Activated CD4-positive, CD25-positive, alpha-beta regulatory T cell (primary cell): ENCODE results near the gene KLC1.

Source experiments
- DNase-seq, 4 experiments: peaks; one replicate each; lab custom pipeline; 2025; lab: John Stamatoyannopoulos, UW

Gene KLC1

DNA sequence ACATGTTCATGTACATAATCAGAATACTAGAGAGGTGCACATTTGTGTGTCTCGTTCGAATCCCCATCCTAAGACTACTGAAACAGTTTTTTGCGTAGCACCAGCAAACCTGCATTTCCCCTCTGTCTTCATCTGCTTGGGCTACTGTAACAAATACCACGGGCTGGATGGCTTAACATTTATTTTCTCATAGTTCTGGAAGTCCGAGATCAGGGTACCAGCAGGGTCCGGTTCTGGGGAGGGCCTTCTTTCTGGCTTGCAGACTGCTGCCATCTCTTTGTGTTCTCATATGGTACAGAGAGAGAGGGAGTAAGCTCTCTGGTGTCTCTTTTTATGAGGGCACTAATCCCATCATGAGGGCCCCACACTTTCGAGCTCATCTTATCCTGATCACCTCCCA, 30.6 kb downstream of the KLC1 start:
- no peak for DNase-seq

DNA sequence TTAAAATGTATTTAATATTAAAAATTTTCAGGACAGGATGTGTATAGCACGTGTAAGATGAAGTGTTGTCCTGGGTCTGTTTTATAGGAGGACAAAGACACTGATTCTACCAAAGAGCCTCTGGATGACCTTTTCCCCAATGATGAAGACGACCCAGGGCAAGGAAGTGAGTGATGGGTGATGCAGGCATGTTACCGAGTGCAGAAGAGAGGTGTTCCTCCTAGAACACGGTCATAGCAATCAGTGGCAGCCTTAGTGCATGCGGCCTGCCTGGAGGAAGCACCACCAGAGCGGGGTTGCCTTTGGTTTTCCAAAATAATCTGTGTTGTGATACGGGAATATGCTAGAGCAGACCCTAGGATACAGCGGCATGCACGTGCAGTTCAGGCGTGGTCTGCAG, 33.0 kb downstream of the KLC1 start:
- no peak for DNase-seq

DNA sequence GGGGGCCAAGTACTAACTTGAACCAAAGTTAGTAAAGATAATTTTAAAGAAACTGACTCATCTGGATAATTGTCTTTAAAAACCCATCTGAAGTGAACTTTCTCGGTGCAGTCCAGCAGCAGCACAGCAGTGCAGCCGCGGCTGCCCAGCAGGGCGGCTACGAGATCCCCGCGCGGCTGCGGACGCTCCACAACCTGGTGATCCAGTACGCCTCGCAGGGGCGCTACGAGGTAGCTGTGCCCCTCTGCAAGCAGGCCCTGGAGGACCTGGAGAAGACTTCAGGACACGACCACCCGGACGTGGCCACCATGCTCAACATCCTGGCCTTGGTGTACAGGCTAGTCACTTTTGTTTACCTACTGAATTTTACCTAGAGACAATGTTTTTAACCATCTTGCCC, 33.6 kb downstream of the KLC1 start:
- DNase-seq, result no peak

DNA sequence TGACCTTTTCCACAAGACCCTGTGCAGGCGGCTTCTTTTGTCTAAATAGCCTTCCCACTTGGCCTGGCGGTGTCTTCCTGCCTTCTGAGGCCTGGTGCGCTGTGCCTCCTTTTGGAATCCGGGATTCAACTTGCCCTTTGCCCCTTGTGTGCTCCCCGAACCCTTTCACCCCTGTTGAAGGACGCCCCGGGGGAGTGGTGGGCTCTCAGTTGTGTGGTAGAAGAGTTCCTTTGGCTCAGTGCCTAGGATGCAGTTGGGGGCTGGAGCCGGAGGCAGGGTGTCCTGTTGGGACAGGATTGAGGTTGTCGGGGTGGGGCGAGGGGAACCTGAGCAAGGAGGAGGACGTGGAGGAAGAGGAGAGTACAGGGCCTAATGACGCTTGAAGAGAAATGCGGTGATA, 34.5 kb downstream of the KLC1 start:
- DNase-seq, result no peak

DNA sequence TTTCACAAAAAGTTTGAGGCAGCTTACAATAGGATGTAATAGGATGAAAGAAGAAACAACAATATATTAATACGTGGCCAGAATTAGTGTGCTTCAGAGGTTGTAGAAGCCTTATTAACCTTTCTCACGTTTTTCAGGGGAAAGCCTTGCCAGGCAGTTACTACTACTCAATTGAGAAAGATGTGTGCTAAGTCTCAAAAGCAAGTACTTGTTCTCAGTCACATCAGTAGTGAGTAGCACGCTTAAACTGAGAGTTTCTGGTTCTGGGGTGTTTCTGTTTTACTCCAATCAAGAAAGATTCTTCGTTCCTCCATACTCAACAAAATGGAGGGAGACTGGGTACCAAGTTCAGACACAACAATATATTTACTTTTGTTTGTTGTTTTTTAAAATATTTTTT, 38.7 kb downstream of the KLC1 start:
- no peak for DNase-seq

DNA sequence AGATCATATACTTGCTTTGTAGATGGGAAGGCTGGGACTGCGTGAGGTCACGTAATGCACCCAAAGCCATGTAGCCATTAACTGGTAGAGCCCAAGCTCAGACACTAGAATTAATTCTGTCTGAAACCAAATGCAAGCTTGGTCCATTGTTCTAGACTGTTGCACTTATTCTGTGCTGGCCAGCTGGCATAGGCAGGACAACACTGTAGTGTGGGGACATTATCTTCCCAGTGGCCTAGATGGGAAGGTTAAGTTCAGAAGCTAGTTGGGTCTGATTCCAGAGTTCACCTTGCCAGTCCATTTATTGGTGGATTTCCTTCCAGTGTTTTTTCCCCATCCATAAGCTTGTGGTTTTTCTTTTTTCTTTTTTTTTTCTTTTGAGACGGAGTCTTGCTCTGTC, 39.1 kb downstream of the KLC1 start:
- DNase-seq, result no peak

DNA sequence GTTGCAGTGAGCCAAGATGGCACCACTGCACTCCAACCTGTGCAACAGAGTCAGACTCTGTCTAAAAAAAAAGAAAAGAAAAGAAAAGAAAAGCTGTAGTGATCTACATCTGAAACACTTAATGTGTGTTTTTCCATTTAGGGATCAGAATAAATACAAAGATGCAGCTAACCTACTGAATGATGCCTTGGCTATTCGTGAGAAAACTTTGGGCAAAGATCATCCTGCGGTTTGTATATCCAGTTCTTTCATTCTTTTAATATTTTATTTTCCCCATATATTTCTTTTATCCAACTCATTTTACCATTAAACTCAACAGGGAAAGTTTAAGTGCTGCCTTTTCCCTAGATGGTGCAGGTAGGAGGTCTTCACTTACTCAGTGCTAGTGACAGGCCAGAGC, 40.4 kb downstream of the KLC1 start:
- no peak for DNase-seq

DNA sequence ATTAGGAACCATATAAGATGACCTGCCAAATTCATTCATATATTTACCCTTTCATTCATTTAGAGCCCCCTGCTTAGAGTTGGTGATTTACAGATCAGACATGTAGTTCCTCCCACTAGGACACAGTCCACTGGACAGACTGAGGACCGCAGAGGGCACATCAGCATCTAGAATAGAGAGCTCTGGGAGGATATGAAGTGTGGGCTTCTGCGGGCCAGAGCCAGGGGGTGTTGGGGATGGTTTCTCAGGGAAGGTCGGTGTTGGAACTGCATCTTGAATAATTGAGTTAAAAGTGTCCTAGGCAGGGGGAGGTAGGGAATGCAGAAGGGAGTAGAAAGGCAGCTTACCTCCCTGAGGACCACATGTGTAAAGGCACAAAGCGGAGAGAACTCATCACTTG, 42.9 kb downstream of the KLC1 start:
- no peak for DNase-seq

DNA sequence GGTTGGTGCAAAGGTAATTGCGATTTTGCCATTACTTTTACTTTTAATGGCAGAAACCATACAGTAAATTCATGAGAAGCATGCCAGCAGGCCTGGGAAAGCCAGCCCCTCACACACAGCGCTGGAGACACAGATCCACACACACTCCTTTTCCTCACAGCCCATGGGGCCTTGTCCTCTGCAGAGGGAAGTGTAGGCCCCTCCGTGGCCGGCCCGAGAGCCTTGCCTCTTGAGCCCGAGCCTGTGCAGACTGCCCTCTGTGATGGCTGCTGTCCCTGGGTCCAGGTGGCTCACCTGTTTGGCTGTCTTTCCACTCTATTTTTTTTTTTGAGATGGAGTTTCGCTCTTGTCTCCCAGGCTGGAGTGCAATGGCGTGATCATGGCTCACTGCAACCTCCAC, 46.9 kb downstream of the KLC1 start:
- DNase-seq, result no peak

DNA sequence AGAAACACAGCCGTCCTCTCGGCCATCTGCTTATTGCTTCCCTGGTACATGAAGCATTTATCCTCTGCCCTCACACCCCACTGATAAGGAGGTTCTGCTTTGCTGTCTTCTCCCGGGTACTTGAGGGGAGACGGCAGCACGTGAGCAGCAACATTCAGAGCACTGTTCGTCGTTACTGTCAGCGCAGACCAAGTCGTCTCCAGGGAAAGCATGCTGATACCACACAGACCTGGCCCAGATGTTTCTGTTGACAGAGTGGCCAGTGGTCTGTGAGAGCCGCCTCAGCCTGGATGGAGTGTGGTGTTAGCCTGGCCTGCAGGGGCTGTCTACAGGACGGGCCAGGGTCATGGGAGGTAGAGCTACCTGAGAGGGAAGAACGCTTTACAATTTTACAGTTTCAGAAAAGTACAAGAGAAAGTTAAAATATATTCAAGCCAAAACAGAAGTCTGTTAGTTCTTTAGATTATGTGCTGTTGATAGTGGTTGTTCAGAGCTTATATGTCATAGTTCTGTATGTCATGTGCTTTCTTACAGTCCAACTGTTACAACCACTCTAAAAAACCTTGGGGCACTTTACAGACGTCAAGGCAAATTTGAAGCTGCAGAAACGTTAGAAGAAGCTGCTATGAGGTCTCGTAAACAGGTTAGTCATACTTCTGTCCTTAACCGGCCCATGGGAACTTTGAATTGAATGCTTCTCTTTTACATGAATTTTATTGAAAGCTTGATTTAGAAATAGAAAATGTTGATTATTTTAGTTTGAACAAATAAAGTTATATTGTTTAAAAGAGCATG, 48.1 kb downstream of the KLC1 start:
- DNase-seq, result no peak

DNA sequence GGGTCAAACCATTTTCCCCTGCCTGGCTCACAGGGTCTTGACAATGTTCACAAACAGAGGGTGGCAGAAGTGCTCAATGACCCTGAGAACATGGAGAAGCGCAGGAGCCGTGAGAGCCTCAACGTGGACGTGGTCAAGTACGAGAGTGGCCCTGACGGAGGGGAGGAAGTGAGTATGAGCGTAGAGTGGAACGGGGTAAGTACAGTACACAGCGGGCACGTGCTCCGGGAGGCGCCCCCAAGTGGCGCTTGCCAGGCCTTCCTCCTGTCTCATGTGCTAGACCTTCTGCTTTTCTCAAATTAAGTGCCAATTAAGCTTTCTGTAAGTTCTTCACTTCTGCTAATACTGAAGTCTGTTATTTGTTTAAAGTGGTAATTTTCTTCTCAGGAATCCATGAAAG, 50.3 kb downstream of the KLC1 start:
- DNase-seq, result peak in 1 of 4 experiments; percentile 7

DNA sequence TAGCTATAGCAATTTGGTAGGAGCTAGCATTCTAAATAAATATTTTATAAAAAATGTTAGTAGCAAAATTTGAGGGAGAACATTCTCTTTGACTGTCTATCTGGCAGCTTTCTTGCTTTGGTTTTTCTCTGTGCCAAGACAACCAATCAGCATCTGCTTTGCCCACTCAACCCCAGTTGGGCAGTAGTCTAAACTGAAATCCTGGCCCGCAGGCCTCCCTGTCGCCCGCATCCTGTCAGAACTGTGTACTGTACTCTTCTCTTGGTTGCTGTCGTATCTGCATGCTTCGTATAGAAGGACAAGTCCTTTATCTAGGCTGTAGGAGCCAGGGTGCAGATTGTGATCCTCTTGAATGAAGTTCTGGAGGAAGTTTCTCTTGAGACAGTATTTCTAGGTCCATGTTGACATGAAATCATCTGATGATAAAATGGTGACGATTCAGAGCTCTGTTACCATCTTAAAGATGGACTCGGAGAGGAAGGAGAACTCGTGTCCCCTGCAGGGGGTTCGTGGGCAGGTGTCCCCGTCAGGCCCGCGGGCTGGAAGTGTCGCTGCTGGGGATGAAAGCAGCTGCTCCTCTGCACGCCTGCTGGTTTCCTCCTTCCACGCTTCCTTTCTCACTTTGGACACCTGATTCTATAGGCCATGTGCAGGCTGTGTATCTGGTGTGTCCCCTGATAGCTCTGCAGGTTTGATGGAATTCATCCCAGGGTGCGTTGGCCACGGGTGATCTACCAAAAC, 51.6 kb downstream of the KLC1 start:
- no peak for DNase-seq

DNA sequence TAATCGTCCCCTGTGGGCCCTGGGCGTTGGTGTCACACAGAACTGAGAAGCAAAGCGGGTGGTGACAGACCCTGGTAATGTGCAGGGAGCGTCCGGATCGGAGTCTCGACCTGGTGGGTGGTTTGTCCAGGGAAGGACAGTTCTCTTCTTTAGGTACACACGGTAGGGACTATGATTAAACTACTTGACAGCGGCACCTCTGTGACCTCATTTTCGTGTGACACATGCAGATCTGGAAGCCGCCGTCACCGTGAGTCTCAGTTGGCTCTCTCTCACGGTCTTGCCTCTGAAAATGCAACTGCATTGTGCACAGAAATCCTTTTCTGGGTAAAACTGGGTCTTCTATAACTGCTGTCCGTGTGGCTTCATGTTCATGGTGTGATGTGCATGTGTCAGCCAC, 54.1 kb downstream of the KLC1 start:
- DNase-seq, result no peak

DNA sequence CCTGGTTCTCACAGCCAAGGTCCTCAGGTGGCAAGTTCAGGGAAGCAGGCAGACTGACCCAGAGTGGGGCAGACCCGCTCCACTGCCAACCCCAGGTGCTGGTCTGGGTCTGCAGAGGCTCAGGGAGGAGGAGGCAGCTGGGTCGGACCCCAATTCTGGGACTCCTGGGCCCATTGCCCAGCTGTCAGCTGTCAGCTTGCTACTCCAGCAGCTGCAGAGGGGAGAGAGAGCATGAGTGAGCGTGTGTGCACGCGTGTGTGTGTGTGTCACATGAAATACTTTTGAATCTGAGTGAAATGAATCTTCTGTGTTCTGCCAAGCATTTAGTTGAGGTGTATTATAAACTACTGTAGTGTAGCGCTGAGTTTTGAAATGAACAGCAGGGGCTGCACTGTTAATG, 55.5 kb downstream of the KLC1 start:
- DNase-seq, result no peak

DNA sequence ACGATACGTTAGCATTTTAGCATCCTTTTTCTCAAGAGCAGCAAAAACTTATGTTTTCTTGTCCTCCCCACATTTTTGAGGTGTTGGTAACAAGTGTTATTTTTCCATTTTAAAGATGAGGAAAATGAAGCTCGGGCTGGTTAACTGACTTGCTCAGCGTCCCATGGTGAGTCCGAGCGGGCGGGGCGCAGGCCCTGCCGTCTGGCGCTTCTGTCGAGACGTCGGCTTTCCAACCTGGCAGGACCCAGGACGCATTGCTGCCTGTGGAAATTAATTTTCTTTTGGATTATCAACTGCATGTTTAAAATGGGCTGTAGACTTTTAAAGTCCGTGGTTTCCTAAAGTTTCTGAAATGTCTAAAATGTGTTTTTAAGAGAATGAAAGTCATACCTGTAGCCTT, 55.9 kb downstream of the KLC1 start:
- DNase-seq, result no peak

DNA sequence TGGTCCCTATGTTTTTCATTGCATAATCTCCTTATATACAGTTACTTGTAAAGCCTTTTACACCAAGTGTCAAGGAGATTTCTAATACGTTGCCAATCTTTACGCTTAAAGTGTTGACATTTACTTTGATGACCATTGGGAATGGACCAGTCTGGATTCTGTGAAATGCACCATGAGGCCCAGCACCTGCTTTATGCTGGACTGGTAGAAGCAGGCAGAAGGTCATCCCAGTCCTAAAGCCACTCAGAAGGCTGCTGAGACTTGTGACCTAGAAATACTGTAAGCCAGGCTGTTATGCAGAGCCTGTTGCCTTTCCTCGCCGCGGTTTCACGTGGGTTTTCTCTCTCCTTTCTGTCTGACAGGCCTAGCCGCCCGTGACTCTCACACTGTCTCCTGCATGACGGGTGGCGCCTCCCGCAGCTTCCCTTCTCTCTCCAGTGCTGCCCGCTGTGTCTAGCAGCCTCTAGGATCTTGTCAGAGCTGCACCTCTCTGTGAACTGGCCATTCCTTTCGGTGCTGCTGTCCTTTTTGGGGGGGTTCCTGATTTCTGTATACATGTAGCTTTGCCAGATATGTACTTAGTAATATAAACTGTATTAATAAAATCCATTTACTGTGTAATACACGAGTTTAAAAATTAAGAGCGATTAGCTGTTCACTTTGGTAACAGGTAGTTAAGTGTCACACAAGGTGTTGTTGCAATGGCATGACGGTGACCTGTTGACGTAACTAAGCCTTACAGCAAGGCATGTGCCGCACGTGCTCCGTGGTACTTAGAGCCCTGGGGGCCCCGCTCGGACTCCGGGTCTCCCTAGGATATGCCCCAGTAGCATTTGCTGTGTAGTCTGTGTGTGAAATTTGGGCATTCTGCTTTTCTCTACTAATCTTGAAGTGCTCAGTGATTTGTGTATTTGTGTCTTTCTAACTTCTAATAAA, 56.5 kb downstream of the KLC1 start:
- no peak for DNase-seq

DNA sequence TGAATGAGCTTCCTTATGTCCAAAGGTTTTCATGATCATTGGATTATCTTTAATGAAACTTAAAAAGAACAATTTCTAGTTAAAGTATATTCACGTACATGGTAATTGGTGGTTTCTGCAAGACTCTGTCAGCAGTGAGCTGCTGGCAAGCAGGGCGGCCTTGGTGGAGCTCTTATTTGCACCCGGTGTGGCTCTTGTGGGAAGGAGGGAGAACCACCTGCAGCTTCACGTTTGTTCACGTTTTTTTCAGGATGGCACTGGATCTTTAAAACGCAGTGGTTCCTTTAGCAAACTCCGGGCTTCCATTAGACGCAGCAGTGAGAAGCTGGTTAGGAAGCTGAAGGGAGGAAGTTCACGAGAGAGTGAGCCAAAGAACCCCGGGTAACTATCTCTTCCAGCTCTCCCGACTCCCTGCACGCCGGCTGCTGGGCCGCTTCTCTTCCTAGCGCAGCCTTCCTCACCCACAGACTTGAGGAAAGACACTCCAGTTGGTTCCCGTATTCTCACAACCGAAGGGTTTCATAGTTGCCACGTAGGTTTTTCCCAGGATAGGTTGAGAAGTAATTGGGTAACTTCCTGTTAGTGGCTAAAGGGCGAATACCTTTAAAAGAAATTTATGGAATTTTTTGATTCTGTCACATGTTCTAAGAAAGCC, 57.9 kb downstream of the KLC1 start:
- DNase-seq, result no peak

DNA sequence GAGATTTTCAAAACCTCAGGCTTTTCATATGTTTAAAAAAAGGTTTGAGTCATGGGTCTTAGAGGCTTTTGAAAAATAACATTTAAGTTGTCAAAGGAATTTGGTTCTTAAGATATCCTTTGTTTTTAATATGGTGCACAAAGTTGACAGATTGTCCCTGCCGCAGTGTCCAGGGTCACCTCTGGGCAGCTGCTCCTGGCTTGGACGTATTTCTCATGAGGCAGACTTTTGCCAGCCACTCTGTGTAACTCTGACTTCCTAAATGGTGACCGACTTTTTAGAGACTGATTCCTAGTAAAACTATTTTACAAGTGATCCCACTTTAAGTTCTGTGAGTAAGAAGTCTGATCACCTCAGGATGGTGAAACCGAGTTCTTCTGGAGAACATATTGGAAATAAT, 58.7 kb downstream of the KLC1 start:
- DNase-seq, result no peak

DNA sequence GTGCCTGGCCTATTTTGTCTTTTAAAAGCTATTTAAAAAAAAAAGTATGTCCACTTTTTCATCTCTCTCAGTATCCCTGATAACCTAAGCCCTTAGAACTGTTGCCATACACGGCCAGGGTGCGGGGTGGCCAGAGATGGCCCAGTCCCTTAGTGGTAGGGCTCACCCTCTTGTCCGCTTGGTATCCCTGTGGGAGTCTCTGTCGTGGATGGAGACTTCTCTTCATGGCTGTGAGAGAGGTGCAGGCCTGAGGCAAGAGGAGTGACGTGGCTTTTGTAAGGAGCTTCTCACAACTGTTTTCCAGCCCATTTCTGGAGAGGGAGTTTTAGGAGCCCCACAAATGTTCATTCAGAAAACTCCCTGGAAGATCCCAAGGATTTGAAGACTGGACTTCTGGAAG, 59.4 kb downstream of the KLC1 start:
- DNase-seq, result no peak

DNA sequence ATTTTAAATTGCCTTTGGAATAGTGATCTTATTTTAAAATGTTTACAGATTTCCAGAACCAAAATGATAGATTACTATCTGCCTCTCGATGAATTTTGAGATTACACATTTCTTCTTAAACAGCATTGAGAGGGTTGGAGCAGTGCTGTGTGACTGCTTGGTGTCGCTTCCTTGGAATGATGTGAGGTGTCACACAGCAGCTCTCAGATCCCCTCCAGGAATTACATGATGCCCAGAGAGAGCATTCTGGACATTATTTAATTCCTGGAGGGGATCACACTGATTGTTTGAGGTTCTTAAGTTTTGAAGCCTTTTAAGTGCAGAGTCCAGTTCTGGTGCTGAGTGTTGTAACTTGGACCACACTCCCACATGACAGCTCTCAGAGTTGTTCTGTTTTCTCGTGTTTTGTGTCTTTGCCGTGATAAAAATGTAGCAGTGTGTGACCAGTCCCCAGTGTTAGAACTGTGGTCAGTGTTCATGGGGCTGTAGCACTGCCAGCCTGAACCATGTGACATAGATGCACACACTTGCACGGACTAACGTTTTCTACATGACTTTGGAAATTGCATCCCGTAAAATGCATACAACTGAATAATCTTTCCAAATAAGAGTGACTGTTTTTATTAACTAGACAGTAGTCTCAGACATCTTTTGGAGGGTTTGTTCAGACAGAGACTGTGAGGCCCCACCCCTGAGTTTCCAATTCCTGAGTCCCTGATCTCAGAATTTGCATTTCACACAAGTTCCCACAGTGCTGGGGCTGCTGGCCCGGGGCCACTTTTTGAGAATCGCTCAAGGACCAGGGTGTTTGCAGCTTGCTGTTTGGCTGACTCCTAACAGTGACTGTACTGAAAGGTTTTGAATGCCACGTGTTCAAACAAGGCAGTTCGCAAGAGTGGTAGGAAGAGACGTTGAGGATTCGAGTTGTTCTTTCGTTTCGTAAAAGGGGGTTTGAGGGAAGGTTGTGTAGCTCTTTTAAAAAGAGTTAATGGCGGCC, 60.2 kb downstream of the KLC1 start:
- no peak for DNase-seq

DNA sequence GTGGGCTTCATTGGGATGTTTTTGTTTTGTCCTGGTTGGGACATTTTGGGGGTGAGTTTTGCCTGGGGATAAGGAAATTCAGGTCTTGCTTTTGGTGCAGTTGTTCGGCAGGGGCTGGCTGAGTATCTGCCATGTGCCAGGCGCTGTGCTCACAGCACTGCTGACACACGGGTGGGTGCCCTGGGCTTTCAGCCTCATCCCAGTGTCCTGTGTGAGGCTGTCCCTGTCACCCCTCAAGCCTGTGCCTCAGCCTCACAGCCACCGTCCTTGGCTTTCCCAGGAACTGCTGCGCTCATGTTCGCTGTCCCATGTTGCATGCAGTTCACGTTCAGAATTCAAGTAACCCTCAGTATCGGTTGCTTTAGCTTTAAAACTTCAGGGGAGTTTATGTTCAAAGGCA, 61.3 kb downstream of the KLC1 start:
- DNase-seq, result no peak
